Liver (tissue), 9 donors: ENCODE results near the gene NR4A1. TPM values are rescaled to one million over a fixed set of nuclear protein-coding genes. Genes with fewer than 3 reads are reported as not detected.

Experiments used
- DNase-seq: peaks from one replicate; pipeline ENCODE4 v3.0.0-alpha.2; 2017; ENCODE audit warnings: low spot score
- H3K27ac ChIP-seq, 2 donors: one replicate each; pipeline ENCODE4 v1.7.0; 2013; ENCODE audit warnings: inconsistent platforms in 2 of 2, low read length in 2 of 2, control low read depth in 1 of 2, low read depth in 1 of 2, mild to moderate bottlenecking in 1 of 2
- H3K27me3 ChIP-seq, 4 donors: one replicate each; pipeline versions ENCODE4 v1.6.1 to v1.7.0; 2013; ENCODE audit warnings: low read length in 3 of 4, inconsistent platforms in 1 of 4, mild to moderate bottlenecking in 1 of 4, moderate library complexity in 1 of 4; ENCODE audit not compliant: control insufficient read depth in 4 of 4, insufficient read depth in 4 of 4
- H3K36me3 ChIP-seq, 4 donors: one replicate each; pipeline versions ENCODE4 v1.6.1 to v1.7.0; 2013; ENCODE audit warnings: low read length in 3 of 4, mild to moderate bottlenecking in 3 of 4, low read depth in 1 of 4, moderate library complexity in 1 of 4; ENCODE audit not compliant: control insufficient read depth in 4 of 4, insufficient read depth in 3 of 4
- H3K4me1 ChIP-seq, 4 donors: one replicate each; pipeline versions ENCODE4 v1.6.1 to v1.7.0; 2013; ENCODE audit warnings: low read length in 3 of 4, mild to moderate bottlenecking in 3 of 4, moderate library complexity in 1 of 4; ENCODE audit not compliant: control insufficient read depth in 4 of 4, insufficient read depth in 4 of 4
- H3K4me3 ChIP-seq, 3 donors: one replicate each; pipeline versions ENCODE4 v1.6.1 to v1.7.0; 2013; ENCODE audit warnings: low read length in 3 of 3, control low read depth in 1 of 3, low read depth in 1 of 3, mild to moderate bottlenecking in 1 of 3
- H3K9ac ChIP-seq, 2 donors: one replicate each; pipeline ENCODE4 v1.7.0; 2013; ENCODE audit warnings: low read length in 2 of 2, mild to moderate bottlenecking in 2 of 2, moderate library complexity in 2 of 2, control low read depth in 1 of 2, low read depth in 1 of 2
- H3K9me3 ChIP-seq, 4 donors: one replicate each; pipeline versions ENCODE4 v1.6.1 to v1.7.0; 2013; ENCODE audit warnings: low read length in 3 of 4; ENCODE audit not compliant: control insufficient read depth in 4 of 4
- ATF3 ChIP-seq: IDR thresholded peaks from 2 replicates; pipeline ENCODE4 v1.6.1; 2016; ENCODE audit warnings: antibody characterized with exemption
- CTCF ChIP-seq: fragments of 150-350 bp; IDR thresholded peaks from 2 replicates; pipeline ENCODE4 v1.5.1; 2017; ENCODE audit warnings: improper control_type of control experiment, low read depth, low read length; ENCODE audit not compliant: missing input control
- FOXA2 ChIP-seq: IDR thresholded peaks from 2 replicates; pipeline ENCODE4 v1.6.1; 2016; ENCODE audit warnings: antibody characterized with exemption
- GABPA ChIP-seq, 2 donors: IDR thresholded peaks in 1 of 2; conservative IDR thresholded peaks in 1 of 2; 2 replicates each; pipeline ENCODE4 v1.6.1; 2016; ENCODE audit warnings: antibody characterized with exemption in 2 of 2, mild to moderate bottlenecking in 1 of 2, moderate library complexity in 1 of 2
- HNF4A ChIP-seq, 2 donors: conservative IDR thresholded peaks; 2 replicates each; pipeline ENCODE4 v1.6.1; 2016; ENCODE audit warnings: antibody characterized with exemption in 2 of 2, mild to moderate bottlenecking in 2 of 2
- JUND ChIP-seq, 2 donors: IDR thresholded peaks; 2 replicates each; pipeline ENCODE4 v1.6.1; 2016; ENCODE audit warnings: antibody characterized with exemption in 2 of 2
- NR2F2 ChIP-seq: IDR thresholded peaks from 2 replicates; pipeline ENCODE4 v1.6.1; 2016; ENCODE audit warnings: antibody characterized with exemption
- RAD21 ChIP-seq, 2 donors: IDR thresholded peaks; 2 replicates each; pipeline ENCODE4 v1.6.1; 2016; ENCODE audit warnings: antibody characterized with exemption in 2 of 2, mild to moderate bottlenecking in 2 of 2
- REST ChIP-seq: IDR thresholded peaks from 2 replicates; pipeline ENCODE4 v1.6.1; 2016; ENCODE audit warnings: antibody characterized with exemption, mild to moderate bottlenecking
- RXRA ChIP-seq, 2 donors: IDR thresholded peaks; 2 replicates each; pipeline ENCODE4 v1.6.1; 2017 to 2018; ENCODE audit warnings: antibody characterized with exemption in 2 of 2, mild to moderate bottlenecking in 1 of 2
- SP1 ChIP-seq: IDR thresholded peaks from 2 replicates; pipeline ENCODE4 v1.6.1; 2018; ENCODE audit warnings: antibody characterized with exemption, mild to moderate bottlenecking
- TAF1 ChIP-seq: conservative IDR thresholded peaks from 2 replicates; pipeline ENCODE4 v1.6.1; 2016; ENCODE audit warnings: antibody characterized with exemption, mild to moderate bottlenecking
- YY1 ChIP-seq: IDR thresholded peaks from 2 replicates; pipeline ENCODE4 v1.6.1; 2016; ENCODE audit warnings: antibody characterized with exemption, mild to moderate bottlenecking
- ZBTB33 ChIP-seq: IDR thresholded peaks from 2 replicates; pipeline ENCODE4 v1.6.1; 2016; ENCODE audit warnings: antibody characterized with exemption
- WGBS: extraction: QIAGEN DNeasy Blood & Tissue Kit; methylation state at CpG from one replicate; pipeline ENCODE4 v1.1.7; 2013; 5-methylcytosine and 5-hydroxymethylcytosine counted together
- polyA plus RNA-seq, 2 donors: library from polyadenylated mRNA; stranded (reverse) in 1 of 2; unstranded in 1 of 2; fragments of 200-250 nt in 1 of 2; fragments of >200 nt in 1 of 2; fragmentation: Nextera tagmentation in 1 of 2; extraction: Ambion mirVana in 1 of 2; gene quantifications; one replicate each; pipeline versions ENCODE4 v1.2.1 to v1.2.3, GENCODE V29; 2013 to 2015
- total RNA-seq, 2 donors: library from RNA; depleted of rRNA; stranded (reverse); fragments of >200 nt; gene quantifications; one replicate each; pipeline ENCODE4 v1.2.3, GENCODE V29; 2014
- TF ChIP-seq, protein P1 (sequence below): IDR thresholded peaks from 2 replicates; pipeline ENCODE4 v1.6.1; 2016; ENCODE audit warnings: antibody characterized with exemption
- donor health status: healthy.
- donor health status: healthy.
- donor health status: healthy.
- donor health status: healthy.
- donor health status: healthy.

Gene NR4A1
- total and polyA plus RNA-seq, 4 donors, result 0.79 to 5.8 (median 3.4) TPM

GRCh38 chr12:52054833-52055730, 3.8 kb downstream of the NR4A1 start:
- peaks cover 0 to 18% (median 3%) of the 10 kb centered on the region in 4 donors for H3K36me3 ChIP-seq
- no peak overlapping the region for H3K27ac ChIP-seq
- 95% methylated on average over 21 of the region's 21 CpGs for WGBS
- peaks cover 0 to 12% (median 7%) of the 10 kb centered on the region in 4 donors for H3K4me1 ChIP-seq
- no peak for DNase-seq
- no peak overlapping the region for H3K9ac ChIP-seq
- no peaks in the 10 kb centered on the region for H3K27me3 ChIP-seq
- TF ChIP-seq CTCF (no peak), GABPA (IDR thresholded peaks at IDR 0.05 in 1 of 2, conservative IDR thresholded peaks at IDR 0.05 in 1 of 2) (no peak), NR2F2 (no peak), SP1 (no peak), HNF4A (conservative IDR thresholded peaks at IDR 0.05) (no peak), REST (no peak), FOXA2 (no peak), RXRA (IDR thresholded peaks at IDR 0.05) (no peak), ATF3 (no peak), RAD21 (IDR thresholded peaks at IDR 0.05) (no peak), TAF1 (no peak)
- H3K4me3 ChIP-seq, result no peak overlapping the region
- H3K9me3 ChIP-seq, result no peaks in the 10 kb centered on the region

- H3K36me3 ChIP-seq, result peaks cover 0 to 18% (median 3%) of the 10 kb centered on the region in 4 donors
- TF ChIP-seq RXRA (IDR thresholded peaks at IDR 0.05), result no peak
- no peak for TF ChIP-seq JUND (IDR thresholded peaks at IDR 0.05)
- TF ChIP-seq RAD21 (IDR thresholded peaks at IDR 0.05), result no peak
- TF ChIP-seq, protein P1, sequence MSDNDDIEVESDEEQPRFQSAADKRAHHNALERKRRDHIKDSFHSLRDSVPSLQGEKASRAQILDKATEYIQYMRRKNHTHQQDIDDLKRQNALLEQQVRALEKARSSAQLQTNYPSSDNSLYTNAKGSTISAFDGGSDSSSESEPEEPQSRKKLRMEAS, result no peak
- no peak for TF ChIP-seq SP1
- no peak for TF ChIP-seq FOXA2
- TF ChIP-seq ZBTB33, result no peak
- TF ChIP-seq REST, result no peak
- TF ChIP-seq YY1, result no peak
- TF ChIP-seq TAF1, result no peak
- H3K9me3 ChIP-seq, result no peaks in the 10 kb centered on the region
- H3K4me3 ChIP-seq, result no peak overlapping the region
- H3K9ac ChIP-seq, result no peak overlapping the region
- peaks cover 0 to 4% (median 2%) of the 10 kb centered on the region in 4 donors for H3K4me1 ChIP-seq
- DNase-seq, result no peak
- no peaks in the 10 kb centered on the region for H3K27me3 ChIP-seq
- no peak overlapping the region for H3K27ac ChIP-seq
- WGBS, result 93% methylated on average over 27 of the region's 27 CpGs
Observed at GRCh38 chr12:52055731-52056711, 4.8 kb downstream of the NR4A1 start.
